DOHH2 (cell line): Measurements from ENCODE around the gene PLG.

ENCODE experiments used
- CTCF ChIP-seq: fragments of 200-600 bp; sonication (generic); IDR thresholded peaks from one replicate; pipeline ENCODE4 v1.5.1; 2014; ENCODE audit warnings: antibody characterized with exemption, mild to moderate bottlenecking, low read depth, low read length; ENCODE audit not compliant: poor library complexity, severe bottlenecking
- EZH2phosphoT487 ChIP-seq: fragments of 200-600 bp; sonication (generic); IDR thresholded peaks from 2 replicates; pipeline ENCODE4 v1.6.1; 2017; ENCODE audit warnings: borderline replicate concordance, mild to moderate bottlenecking, antibody characterized with exemption, low read length, moderate library complexity, mixed read lengths

GRCh38 chr6:160756021-160756420 is 54.0 kb downstream of the PLG start:
- no peak for TF ChIP-seq CTCF
- TF ChIP-seq EZH2phosphoT487: no peak
